PC-3 (cell line): ENCODE data around the gene UBAC2.

Experiments used
- CTCF ChIP-seq: fragments of 300-600 bp; sonication (generic); conservative IDR thresholded peaks from 2 replicates; pipeline ENCODE4 v1.5.1; 2017; ENCODE audit warnings: antibody characterized with exemption, low read depth, mild to moderate bottlenecking, low read length
- EZH2 ChIP-seq: fragments of 300-600 bp; sonication (generic); IDR thresholded peaks from one replicate; pipeline ENCODE4 v1.6.1; 2017; ENCODE audit warnings: antibody characterized with exemption, mild to moderate bottlenecking, low read length; ENCODE audit not compliant: unreplicated experiment

GRCh38 chr13:99290894-99291293 lies 90.2 kb downstream of the UBAC2 start:
- TF ChIP-seq CTCF (no peak), EZH2 (no peak)
